ENCODE data around the gene CCNH.

CCNH gene

GRCh38 chr5:87394411-87395165 lies 18.1 kb downstream of the CCNH start:
- H3K4me3 ChIP-seq (ENCODE audit: low read depth, low read length) = no peak overlapping the region
- TF ChIP-seq CTCF (IDR thresholded peaks at IDR 0.05; ENCODE audit: borderline replicate concordance, insufficient read depth, low read depth, low read length) = no peak

- no peak for TF ChIP-seq CTCF (IDR thresholded peaks at IDR 0.05; ENCODE audit: borderline replicate concordance, insufficient read depth, low read depth, low read length)
- H3K4me3 ChIP-seq (ENCODE audit: low read depth, low read length) = no peak overlapping the region
These were observed 19.4 kb downstream of the CCNH start for GRCh38 chr5:87393331-87393730.

- H3K4me3 ChIP-seq (ENCODE audit: low read depth, low read length) = no peak overlapping the region
- TF ChIP-seq CTCF (IDR thresholded peaks at IDR 0.05; ENCODE audit: borderline replicate concordance, insufficient read depth, low read depth, low read length) = no peak
These were observed 19.9 kb downstream of the CCNH start for GRCh38 chr5:87392801-87393200.

GRCh38 chr5:87392170-87392569 lies 20.6 kb downstream of the CCNH start:
- H3K4me3 ChIP-seq (ENCODE audit: low read depth, low read length) = no peak overlapping the region
- TF ChIP-seq CTCF (IDR thresholded peaks at IDR 0.05; ENCODE audit: borderline replicate concordance, insufficient read depth, low read depth, low read length) = no peak

GRCh38 chr5:87390576-87391199 lies 22.0 kb downstream of the CCNH start:
- no peak for TF ChIP-seq CTCF (IDR thresholded peaks at IDR 0.05; ENCODE audit: borderline replicate concordance, insufficient read depth, low read depth, low read length)
- H3K4me3 ChIP-seq (ENCODE audit: low read depth, low read length) = no peak overlapping the region

GRCh38 chr5:87390075-87390474 lies 22.7 kb downstream of the CCNH start:
- TF ChIP-seq CTCF (IDR thresholded peaks at IDR 0.05; ENCODE audit: borderline replicate concordance, insufficient read depth, low read depth, low read length) = no peak
- no peak overlapping the region for H3K4me3 ChIP-seq (ENCODE audit: low read depth, low read length)

Measured in GM12875 (cell line).